22Rv1 (cell line): ENCODE data around the gene RHOXF2.

Experiments
- CTCF ChIP-seq: fragments of 450-650 bp; IDR thresholded peaks from 2 replicates; pipeline ENCODE4 v1.5.1; 2017; ENCODE audit warnings: mild to moderate bottlenecking
- ZFX ChIP-seq: fragments of 450-650 bp; IDR thresholded peaks from 2 replicates; pipeline ENCODE4 v1.6.1; 2017; ENCODE audit warnings: antibody characterized with exemption, borderline replicate concordance

DNA sequence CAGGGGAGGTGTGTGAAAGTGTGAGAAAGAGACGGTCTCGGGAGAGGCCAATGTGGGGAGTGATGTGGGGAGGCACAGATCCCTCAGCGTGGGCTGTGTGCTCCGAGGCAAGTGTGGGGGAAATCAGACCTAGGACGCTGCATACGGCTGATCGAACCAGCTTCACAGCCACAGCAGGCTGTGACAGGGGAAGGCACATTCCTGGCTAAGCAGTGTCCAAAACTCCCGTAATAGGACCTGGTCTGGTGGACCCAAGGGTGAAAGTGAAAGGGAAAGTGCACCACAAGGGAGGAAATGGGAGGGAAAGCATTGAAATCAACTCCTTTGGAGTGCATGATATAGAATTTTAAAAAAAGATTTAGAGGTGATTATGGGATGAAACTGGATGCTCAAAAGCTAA, 10.9 kb upstream of the RHOXF2 start:
- no peak for TF ChIP-seq CTCF
- TF ChIP-seq ZFX, result no peak
